WI38 (cell line): ENCODE results near the gene FLNA.

Experiments
- H3K4me3 ChIP-seq: 2 replicates; pipeline ENCODE4 v1.5.1; 2011; ENCODE audit warnings: low read depth, mild to moderate bottlenecking, control low read depth, low read length
- TF ChIP-seq, protein P1 (sequence below): IDR thresholded peaks from 2 replicates; pipeline ENCODE4 v1.5.1; 2012; ENCODE audit warnings: low read depth, mild to moderate bottlenecking, control low read depth, low read length

The FLNA gene

DNA sequence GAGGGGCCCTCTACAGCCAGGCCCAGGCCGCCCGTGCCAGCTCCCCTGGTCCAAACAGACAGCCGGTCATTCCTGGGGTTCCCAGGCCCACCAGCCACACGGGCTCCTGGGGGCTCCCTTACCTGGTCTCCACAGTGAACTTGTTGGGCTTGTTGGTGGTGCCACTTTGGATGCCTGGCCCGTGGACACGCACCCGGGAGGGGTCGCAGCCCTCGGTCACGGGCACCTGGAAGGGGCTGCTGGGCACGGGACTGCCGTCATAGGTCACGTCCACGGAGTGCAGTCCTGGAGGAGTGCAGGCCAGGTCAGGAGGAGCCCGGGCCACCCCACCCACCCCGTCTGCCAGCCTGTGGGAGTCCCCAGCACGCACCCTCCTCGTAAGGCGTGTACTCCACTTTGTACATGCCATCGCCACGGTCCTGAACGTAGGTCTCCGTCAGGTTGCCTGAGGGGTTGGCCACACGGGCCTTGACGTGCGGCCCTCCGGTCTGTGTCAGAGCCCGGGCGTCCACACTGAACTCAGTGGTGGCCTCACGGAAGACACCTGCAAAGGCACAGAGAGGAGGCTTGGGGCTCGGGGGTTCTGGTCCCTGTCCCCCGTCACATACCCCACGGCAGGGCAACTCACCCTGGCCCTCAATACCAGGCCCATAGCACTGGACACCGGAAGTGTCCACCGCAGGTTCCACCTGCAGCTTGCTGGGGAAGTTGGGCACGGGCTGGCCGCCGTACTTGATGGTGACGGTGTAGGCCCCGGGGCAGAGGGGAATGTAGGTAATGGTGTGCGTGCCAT is 14.9 kb downstream of the FLNA start:
- H3K4me3 ChIP-seq = no peak overlapping the region
- TF ChIP-seq, protein P1, sequence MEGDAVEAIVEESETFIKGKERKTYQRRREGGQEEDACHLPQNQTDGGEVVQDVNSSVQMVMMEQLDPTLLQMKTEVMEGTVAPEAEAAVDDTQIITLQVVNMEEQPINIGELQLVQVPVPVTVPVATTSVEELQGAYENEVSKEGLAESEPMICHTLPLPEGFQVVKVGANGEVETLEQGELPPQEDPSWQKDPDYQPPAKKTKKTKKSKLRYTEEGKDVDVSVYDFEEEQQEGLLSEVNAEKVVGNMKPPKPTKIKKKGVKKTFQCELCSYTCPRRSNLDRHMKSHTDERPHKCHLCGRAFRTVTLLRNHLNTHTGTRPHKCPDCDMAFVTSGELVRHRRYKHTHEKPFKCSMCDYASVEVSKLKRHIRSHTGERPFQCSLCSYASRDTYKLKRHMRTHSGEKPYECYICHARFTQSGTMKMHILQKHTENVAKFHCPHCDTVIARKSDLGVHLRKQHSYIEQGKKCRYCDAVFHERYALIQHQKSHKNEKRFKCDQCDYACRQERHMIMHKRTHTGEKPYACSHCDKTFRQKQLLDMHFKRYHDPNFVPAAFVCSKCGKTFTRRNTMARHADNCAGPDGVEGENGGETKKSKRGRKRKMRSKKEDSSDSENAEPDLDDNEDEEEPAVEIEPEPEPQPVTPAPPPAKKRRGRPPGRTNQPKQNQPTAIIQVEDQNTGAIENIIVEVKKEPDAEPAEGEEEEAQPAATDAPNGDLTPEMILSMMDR = no peak

DNA sequence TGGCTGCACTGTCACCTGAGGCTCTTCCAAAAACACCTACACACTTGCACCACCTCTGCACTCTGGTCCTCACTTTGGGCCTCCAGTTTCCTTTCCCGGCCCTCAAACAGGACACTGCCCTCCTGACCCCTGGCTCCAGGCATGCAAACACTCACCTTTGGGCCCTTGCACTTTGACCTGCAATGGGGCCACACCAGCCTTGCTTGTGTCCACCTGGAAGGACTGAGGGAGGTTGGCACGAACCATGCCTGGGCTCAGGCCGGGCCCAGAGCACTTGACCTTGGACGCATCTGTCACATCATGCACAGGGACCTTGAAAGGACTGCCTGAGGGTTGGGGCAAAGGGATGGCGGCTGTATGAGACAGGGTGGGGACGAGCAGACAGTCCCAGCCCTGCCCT is 15.6 kb downstream of the FLNA start:
- TF ChIP-seq, protein P1 = no peak
- no peak overlapping the region for H3K4me3 ChIP-seq

- no peak overlapping the region for H3K4me3 ChIP-seq
- TF ChIP-seq, protein P1 = no peak
These were observed 16.4 kb downstream of the FLNA start for GRCh38 chrX:154358011-154358410.

GRCh38 chrX:154357205-154357604 is 17.2 kb downstream of the FLNA start:
- TF ChIP-seq, protein P1 = no peak

GRCh38 chrX:154356596-154356995 is 17.8 kb downstream of the FLNA start:
- TF ChIP-seq, protein P1 = no peak
- H3K4me3 ChIP-seq = no peak overlapping the region

More at GRCh38 chrX:154357205-154357604, 17.2 kb downstream of the FLNA start:
- no peak overlapping the region for H3K4me3 ChIP-seq

DNA sequence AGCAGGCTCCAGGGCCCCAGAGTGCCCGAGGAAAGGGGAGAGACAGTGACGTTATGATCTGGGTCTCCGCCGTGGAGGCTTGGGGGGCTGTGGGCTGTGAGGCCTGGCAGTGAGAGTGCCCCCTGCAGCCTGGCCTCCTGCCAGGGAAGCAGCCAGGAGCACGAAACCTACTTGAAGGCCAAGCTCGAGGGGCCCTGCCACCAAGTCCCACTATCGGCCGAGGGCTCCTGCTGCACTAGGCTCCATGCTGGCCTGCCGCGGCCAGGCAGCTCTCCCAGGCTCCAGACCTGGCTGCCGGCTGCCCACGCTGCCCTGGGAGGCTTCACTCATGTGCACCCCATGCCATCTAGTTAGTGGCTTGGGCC is 18.7 kb downstream of the FLNA start:
- H3K4me3 ChIP-seq = no peak overlapping the region
- TF ChIP-seq, protein P1 = no peak

- no peak overlapping the region for H3K4me3 ChIP-seq
- TF ChIP-seq, protein P1 = no peak
These were observed 19.2 kb downstream of the FLNA start for GRCh38 chrX:154355094-154355775.
